ENCODE measurements around the gene ADGRG2. TPM values are rescaled to one million over a fixed set of nuclear protein-coding genes. Genes with fewer than 3 reads are reported as not detected.

The ADGRG2 gene
- total RNA-seq, 1 experiment from 2014 or later, result 1.4 TPM

DNA sequence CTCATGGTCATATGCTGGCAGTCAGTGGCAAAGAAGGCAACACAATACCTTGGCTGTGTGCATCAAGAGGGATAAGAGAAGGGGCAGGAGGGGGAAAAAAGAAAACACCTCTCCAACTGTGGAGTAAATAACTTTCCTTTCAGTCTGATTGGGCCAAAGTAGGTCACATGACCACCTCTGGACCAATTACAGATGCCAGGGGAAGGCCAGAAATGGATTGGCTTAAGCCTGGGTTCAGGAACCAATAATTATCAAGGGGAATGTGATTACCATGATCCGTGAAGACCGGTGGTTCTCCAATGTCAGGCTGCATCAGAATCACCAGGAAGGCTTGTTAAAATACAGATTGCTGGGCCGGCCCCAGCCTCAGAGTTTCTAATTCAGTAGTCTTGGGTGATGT lies 7.4 kb upstream of the ADGRG2 start:
- CTCF ChIA-PET, result no interaction called here
- Histone ChIP-seq H3K9ac (ENCODE audit: low read length) (no peak overlapping the region), H3K9me2 (replicated peaks; ENCODE audit: low read length) (no peaks in the 10 kb centered on the region), H3K4me2 (ENCODE audit: low read length) (no peak overlapping the region), H3K27ac (ENCODE audit: low read length) (no peak overlapping the region), H3K27me3 (ENCODE audit: low read length) (no peaks in the 10 kb centered on the region), H3F3A (ENCODE audit: low read length, unreplicated experiment) (no peaks in the 10 kb centered on the region), H4K20me1 (ENCODE audit: low read length) (no peaks in the 10 kb centered on the region), H3K79me2 (ENCODE audit: low read length) (no peaks in the 10 kb centered on the region), H3K4me1 (ENCODE audit: insufficient read depth, low read length) (peaks cover 10% of the 10 kb centered on the region; the same call in 1 of the 2 replicates), H3K9me3 (ENCODE audit: low read length) (no peaks in the 10 kb centered on the region), H3K4me3 (ENCODE audit: low read length) (no peak overlapping the region), H2AFZ (ENCODE audit: low read length) (no peak overlapping the region), H3K36me3 (ENCODE audit: low read depth, low read length) (no peaks in the 10 kb centered on the region)
- ATAC-seq (no peak), DNase-seq (no peak)
- POLR2A ChIA-PET (ENCODE audit: unreplicated experiment), result no interaction called here
- TF ChIP-seq, protein P1, sequence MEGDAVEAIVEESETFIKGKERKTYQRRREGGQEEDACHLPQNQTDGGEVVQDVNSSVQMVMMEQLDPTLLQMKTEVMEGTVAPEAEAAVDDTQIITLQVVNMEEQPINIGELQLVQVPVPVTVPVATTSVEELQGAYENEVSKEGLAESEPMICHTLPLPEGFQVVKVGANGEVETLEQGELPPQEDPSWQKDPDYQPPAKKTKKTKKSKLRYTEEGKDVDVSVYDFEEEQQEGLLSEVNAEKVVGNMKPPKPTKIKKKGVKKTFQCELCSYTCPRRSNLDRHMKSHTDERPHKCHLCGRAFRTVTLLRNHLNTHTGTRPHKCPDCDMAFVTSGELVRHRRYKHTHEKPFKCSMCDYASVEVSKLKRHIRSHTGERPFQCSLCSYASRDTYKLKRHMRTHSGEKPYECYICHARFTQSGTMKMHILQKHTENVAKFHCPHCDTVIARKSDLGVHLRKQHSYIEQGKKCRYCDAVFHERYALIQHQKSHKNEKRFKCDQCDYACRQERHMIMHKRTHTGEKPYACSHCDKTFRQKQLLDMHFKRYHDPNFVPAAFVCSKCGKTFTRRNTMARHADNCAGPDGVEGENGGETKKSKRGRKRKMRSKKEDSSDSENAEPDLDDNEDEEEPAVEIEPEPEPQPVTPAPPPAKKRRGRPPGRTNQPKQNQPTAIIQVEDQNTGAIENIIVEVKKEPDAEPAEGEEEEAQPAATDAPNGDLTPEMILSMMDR (conservative IDR thresholded peaks at IDR 0.05; ENCODE audit: low read depth, low read length), result no peak
- TF ChIP-seq EZH2phosphoT487 (IDR thresholded peaks at IDR 0.05; ENCODE audit: borderline replicate concordance, low read length) (no peak), EZH2 (IDR thresholded peaks at IDR 0.05; ENCODE audit: low read length, unreplicated experiment) (no peak)
- intact Hi-C loops (cut with micrococcal nuclease), result no loop called here
- no TSS peak for BruUV-seq (replicated peaks)

DNA sequence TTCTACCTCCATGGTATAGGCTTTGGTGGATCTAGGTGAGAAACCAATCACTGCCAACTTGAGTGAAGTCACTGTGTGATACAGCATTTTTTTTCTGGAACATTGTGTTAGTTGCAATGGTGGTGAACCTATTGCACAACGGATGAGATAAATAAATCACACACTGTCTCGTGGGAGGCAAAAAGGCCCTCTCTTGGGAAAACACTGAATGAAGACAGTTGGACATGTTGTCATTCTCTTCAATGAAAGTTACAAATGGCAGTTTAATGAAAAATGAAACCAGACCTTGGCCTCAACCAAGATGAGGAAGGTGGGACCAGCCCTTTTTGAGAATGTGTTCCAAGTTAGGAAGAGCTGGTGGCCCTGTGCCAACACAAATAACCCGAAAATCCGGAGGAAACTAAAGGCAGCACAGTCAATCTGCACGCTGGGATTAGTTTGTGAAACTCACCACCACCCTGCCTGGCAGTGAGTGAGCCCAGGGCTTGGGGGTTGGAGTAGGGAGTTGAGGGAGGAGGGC lies 5.4 kb upstream of the ADGRG2 start:
- intact Hi-C loops (cut with micrococcal nuclease), result no loop called here
- CTCF ChIA-PET, result no interaction called here
- Histone ChIP-seq H3K9me2 (replicated peaks; ENCODE audit: low read length) (no peaks in the 10 kb centered on the region), H3K79me2 (ENCODE audit: low read length) (no peaks in the 10 kb centered on the region), H4K20me1 (ENCODE audit: low read length) (no peaks in the 10 kb centered on the region), H3K4me2 (ENCODE audit: low read length) (no peak overlapping the region), H2AFZ (ENCODE audit: low read length) (peak overlapping the region; percentile 28; the same call in 1 of the 2 replicates), H3K27me3 (ENCODE audit: low read length) (peaks cover 16% of the 10 kb centered on the region), H3K9ac (ENCODE audit: low read length) (no peak overlapping the region), H3K36me3 (ENCODE audit: low read depth, low read length) (no peaks in the 10 kb centered on the region), H3K4me1 (ENCODE audit: insufficient read depth, low read length) (peaks cover 10% of the 10 kb centered on the region; the same call in 1 of the 2 replicates), H3K27ac (ENCODE audit: low read length) (no peak overlapping the region), H3K9me3 (ENCODE audit: low read length) (no peaks in the 10 kb centered on the region), H3K4me3 (ENCODE audit: low read length) (no peak overlapping the region), H3F3A (ENCODE audit: low read length, unreplicated experiment) (no peaks in the 10 kb centered on the region)
- DNase-seq (peak; percentile 49), ATAC-seq (no peak)
- TF ChIP-seq EZH2 (IDR thresholded peaks at IDR 0.05; ENCODE audit: low read length, unreplicated experiment), result no peak
- TF ChIP-seq, protein P1 (conservative IDR thresholded peaks at IDR 0.05; ENCODE audit: low read depth, low read length), result no peak
- TF ChIP-seq EZH2phosphoT487 (IDR thresholded peaks at IDR 0.05; ENCODE audit: borderline replicate concordance, low read length), result no peak
- POLR2A ChIA-PET (ENCODE audit: unreplicated experiment), result no interaction called here
- BruUV-seq (replicated peaks), result no TSS peak

DNA sequence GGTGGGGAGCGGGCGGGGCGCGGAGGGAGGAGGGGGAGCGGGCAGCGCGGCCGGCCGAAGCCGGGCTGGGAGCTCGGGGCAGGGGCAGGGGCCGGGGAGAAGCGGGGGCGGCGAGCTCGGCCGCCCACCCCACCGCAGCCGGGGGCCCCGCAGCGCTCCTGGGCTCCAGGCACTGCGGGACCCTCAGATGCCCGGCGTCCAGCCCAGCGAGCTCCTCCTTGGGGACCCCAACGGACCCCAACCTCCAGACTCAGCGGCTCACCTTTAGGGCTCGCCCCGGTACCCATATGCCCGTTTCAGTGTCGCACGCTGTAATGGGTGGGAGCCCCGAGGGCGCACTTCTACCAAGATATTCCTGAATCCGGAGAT lies 357 bp upstream of the ADGRG2 start:
- Histone ChIP-seq H3K79me2 (ENCODE audit: low read length) (no peaks in the 10 kb centered on the region), H3K4me2 (ENCODE audit: low read length) (peak overlapping the region; percentile 77), H2AFZ (ENCODE audit: low read length) (peak overlapping the region; percentile 43; the same call in 1 of the 2 replicates), H3F3A (ENCODE audit: low read length, unreplicated experiment) (no peaks in the 10 kb centered on the region), H4K20me1 (ENCODE audit: low read length) (no peaks in the 10 kb centered on the region), H3K9me3 (ENCODE audit: low read length) (no peaks in the 10 kb centered on the region), H3K27ac (ENCODE audit: low read length) (no peak overlapping the region), H3K36me3 (ENCODE audit: low read depth, low read length) (no peaks in the 10 kb centered on the region), H3K9ac (ENCODE audit: low read length) (no peak overlapping the region), H3K27me3 (ENCODE audit: low read length) (peaks cover 20% of the 10 kb centered on the region), H3K4me1 (ENCODE audit: insufficient read depth, low read length) (peaks cover 3% of the 10 kb centered on the region; the same call in 1 of the 2 replicates), H3K4me3 (ENCODE audit: low read length) (peak overlapping the region; percentile 57), H3K9me2 (replicated peaks; ENCODE audit: low read length) (no peaks in the 10 kb centered on the region)
- CTCF ChIA-PET, result interaction anchor here (0.5 to 1.0 kb wide), 2 partner anchors 82 to 211 kb away, joined by 3 to 8 read pairs; no protein-coding TSS in a partner anchor
- no TSS peak for BruUV-seq (replicated peaks)
- intact Hi-C loops (cut with micrococcal nuclease), result loop anchor here (5.0 kb wide), 3 partner anchors 80 to 210 kb away; no protein-coding TSS in a partner anchor
- POLR2A ChIA-PET (ENCODE audit: unreplicated experiment), result no interaction called here
- ATAC-seq (no peak), DNase-seq (no peak)
- TF ChIP-seq, protein P1 (conservative IDR thresholded peaks at IDR 0.05; ENCODE audit: low read depth, low read length), result no peak
- no peak for TF ChIP-seq EZH2 (IDR thresholded peaks at IDR 0.05; ENCODE audit: low read length, unreplicated experiment)
- no peak for TF ChIP-seq EZH2phosphoT487 (IDR thresholded peaks at IDR 0.05; ENCODE audit: borderline replicate concordance, low read length)
